ENCODE data around the gene NCMAP. TPM values are rescaled to one million over a fixed set of nuclear protein-coding genes. Genes with fewer than 3 reads are reported as not detected.

The NCMAP gene
- total RNA-seq, 1 donor from 2014 or later, result not detected

DNA sequence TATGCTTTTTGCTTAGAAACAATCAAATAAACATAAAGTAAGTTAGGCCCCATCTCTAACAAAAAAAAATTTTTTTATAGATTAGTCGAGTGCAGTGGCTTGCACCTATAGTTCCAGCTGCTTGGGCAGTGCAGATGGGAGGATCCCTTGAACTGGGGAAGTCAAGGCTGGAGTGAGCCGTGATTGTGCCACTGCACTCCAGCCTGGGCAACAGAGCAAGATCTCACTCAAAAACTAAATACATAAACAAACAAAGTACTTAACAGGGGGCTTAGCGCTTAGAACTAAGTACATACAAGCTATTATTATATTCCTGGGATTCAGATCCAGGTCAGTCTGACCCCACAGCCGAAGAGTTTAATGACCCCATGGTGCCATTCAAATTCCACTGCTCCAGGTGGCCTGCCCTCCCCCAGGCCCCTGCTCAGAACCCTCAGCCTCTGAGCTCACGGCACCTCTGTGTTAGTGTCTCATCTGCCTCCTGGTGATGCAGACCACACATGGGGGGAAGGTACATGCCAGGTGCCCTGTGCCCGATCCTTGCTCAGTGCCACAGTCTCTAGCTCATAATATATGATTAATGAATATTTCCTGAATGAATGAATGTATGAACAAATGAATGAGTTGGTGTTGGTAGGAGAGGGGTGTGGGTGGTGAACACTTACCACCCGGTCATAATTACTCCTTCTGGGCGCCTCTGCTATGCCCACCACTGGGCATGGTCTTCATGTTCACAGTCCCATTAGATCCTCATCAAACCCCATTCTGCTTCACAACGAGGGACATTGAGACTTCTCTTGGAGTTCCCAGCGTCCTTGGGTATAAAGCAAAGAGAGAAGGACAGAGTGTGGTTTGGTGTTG lies 14.6 kb downstream of the NCMAP start:
- DNase-seq (ENCODE audit: low spot score), result no peak

DNA sequence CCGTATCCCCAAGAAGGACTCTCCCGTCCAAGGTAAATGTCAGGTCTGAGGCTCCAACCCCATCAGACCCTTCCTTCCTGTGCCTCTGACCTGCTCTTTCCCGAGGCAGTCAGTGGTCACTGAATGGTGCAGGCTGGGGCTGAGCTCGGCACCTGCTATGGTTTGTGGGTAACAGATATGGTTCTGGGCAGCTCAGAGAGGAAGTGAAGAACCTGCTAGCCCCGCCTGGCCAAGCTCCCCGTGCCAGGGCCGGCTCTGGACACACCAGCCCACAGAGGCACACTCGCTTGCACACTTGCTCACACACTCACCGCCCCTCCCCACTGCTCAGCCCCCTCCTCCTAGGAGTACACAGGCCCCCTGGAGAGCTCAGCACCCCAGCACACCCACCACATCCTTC lies 16.4 kb downstream of the NCMAP start:
- DNase-seq (ENCODE audit: low spot score), result no peak

DNA sequence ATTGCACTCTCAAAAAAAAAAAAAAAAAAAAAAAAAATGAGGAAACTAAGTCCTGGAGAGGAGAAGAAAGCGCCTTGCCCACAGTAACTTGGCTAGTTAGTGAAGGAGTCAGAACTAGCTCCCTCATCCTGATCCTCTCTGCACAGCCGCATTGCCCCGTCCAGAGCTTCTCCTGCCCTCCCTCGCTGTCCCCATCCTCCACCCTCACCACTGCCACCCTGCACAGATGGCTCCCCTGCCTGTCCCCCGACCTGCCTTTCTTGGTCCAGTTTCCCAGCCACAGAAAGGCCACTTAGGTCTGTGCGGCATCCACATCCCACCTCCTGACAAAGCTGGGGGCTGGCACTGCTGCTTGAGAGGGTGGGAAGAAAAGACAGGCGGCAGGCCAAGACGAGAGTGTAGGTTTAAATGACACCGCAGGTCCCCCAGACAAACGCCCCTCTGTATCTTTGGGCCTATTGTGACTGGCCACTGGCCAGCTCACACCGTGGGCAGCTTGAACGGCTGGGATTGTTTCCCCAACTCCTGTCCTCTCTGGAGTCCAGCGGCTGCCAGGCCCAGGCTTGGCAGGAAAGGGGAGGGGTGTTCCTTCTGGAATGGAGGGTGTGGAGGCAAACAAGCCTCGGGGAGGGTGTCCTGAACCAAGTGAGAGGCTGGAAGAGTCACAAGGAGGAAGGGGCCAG lies 20.2 kb downstream of the NCMAP start:
- no peak for DNase-seq (ENCODE audit: low spot score)

DNA sequence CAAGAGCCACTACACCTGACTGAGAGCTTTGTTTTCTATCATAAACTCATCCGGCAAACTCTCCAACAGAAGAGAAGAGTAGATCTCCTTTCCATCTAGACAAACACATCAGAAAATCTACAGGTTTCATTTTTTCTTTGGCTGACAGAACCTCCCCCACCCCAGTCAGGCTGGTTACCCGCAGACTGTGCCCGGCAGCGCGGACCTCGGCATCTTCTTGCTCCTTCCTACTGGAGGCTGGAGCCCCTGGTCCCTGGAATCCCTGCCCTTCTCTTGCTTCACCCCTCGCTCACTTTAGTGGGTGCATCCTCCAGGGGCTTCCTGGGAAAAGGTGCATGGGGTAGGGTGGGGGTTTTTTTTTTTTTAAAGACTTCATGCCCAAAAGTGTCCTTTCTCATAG lies 23.0 kb downstream of the NCMAP start:
- DNase-seq (ENCODE audit: low spot score), result no peak

DNA sequence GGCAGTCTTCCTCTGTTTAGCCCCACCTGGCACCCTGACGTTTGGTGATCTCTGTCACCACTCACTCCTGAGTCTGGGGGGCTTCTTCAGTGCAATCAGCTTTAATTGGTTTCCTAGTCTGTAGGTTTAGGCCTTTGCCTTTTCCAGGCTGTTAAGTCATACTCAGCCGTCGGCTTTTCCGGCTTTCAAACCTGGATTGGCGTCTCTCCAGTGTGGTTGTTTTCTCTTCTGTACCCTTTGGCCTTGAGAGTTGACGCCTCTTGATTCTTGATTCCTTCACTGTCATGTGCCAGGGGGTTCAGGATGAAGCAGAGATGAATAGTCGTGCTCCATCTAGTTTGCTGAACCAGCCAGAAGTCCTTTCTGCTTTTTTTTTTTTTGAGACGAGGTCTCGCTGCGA lies 24.9 kb downstream of the NCMAP start:
- no peak for DNase-seq (ENCODE audit: low spot score)

DNA sequence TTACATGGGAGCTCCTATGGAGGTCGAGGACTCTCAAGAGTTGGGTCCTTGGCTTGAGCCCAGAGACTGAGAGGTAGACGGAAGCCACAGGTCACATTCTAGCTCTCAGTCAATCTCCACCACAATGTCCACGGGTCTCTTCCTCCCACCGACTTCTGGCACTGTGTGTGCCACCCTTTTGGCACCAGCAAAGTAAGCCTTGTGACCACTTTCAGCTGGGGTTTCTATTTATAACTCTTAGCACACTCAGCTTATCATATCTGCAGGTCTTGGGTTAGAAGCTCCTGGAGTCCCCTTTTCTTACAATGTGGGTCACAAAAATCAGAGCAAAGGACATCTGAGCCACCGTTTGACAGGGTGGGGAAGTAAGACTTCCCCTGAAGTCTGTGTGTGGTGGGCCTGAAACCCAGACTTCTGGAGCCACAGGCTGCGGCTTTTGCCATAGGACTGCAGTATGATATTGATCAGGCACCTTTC lies 28.3 kb downstream of the NCMAP start:
- DNase-seq (ENCODE audit: low spot score), result no peak

DNA sequence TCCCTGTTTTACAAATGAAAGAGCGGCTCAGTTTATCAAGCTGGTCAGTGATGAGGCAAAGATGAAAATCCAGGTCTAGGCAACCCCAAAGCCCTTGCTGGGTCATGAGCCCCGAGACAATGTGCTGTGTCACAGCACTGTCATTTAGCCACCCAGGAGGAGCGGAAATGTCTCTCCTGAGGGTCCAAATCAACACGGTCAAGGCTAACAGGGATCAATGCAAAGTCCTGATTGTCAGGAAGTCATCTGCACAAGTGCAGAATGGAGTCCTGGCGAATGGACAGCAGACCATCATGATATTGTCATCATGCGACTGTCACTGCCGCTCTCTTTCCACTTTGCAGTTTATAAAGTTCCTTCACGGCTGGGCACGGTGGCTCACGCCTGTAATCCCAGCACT lies 30.2 kb downstream of the NCMAP start:
- DNase-seq (ENCODE audit: low spot score), result no peak

DNA sequence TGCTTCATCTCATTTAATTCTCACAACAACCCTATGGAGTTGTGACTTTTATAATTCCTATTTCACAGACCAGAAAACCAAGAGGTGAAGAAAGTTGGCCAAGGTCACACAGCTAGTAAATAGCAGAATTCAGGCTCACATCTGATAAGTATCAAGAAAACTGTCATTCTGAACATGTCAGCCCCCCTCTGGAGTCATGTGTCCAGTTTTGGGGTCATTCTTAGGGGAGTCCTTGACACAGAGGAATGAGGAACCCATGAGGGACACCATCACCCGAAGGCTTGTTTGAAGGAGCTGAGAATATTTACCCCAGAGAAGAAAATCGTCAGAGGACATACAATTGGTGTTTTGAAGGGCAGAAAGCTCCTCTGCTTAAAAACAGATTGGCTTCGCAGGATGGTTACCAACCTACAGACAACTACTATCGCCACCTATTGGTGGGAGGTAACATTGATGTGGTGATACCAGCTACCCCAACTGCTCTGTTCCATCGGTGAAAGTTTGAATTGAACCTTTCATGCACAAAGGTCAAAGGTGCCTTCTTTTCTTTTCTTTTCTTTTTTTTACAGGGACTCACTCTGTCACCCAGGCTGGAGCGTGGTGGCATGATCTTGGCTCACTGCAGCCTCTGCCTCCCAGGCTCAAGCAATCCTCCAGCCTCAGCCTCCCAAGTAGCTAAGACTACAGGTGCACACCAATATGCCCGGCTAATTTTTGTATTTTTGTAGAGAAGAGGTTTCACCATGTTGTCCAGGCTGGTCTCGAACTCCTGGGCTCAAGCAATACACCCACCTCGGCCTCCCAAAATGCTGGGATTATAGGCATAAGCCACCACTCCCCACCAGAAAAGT lies 31.3 kb downstream of the NCMAP start:
- DNase-seq (ENCODE audit: low spot score), result no peak

DNA sequence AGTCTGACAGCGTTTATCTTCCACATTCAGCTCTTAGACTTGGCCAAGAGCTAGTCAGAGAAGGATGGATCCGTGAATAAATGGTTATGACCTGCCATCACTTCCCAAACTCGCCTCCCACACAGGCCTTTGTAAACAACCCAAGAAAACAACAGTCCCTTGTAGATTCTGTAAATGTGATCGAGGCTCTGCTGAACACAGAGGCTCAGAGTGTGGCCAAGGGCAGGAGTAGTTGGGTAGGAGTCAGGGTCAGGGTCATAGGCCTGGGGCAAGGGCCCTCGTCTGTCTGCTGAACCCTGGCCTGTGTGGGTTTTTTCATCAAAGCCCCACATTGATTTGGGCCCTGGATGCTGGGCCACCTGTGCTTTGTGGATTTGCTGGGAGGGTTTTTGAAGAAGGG lies 32.7 kb downstream of the NCMAP start:
- DNase-seq (ENCODE audit: low spot score), result no peak

DNA sequence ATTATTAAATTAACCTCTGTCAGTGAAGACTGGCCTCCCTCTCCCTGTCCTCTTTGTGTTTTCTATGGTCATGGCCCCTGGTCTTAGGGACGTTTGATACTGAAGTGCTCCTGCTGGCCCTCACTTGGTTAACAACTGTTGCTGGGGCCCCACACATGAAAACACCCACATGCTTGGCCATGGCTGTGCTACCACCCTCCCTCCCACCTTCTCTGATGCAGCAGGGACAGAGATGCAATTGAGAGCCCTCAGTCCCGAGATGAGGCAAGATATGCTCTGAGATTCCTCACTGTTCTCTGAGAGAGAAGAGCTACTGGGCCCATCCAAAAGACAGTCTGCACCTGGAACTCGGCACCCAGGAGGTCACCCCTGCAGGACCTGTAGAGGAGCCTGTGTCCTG lies 33.3 kb downstream of the NCMAP start:
- no peak for DNase-seq (ENCODE audit: low spot score)

DNA sequence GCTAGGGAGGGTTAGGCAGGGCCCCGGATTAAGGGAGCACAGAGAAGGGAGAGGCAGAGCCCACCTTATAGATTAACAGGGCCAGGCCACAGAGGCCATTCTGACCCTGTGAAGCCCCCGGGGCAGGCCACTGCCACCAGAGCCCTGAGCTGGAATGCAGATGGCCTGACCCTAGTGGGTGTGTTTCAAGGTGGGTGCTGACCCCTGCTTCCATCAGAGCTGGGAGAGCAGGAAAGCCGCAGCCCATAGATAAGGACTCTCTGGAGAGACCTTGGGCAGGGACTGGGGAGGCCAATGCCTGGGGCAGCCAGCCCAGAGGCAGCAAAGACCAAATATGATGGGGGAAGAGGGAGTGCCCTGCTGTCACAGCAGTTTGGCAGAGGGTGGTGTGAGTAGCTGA lies 35.9 kb downstream of the NCMAP start:
- DNase-seq (ENCODE audit: low spot score), result no peak

DNA sequence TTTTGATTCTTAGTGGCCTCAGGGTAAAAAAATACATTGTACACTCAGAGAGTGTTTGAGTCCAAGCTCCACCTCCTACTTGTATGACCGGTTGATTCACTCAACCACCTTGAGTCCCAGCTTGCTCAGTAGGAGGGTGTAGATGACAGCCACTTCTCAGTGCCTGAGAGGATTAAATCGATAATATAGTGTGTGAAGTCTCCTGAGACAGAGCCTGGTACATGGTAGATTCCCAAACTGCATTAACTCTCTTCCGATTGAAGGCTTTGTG lies 38.4 kb downstream of the NCMAP start:
- no peak for DNase-seq (ENCODE audit: low spot score)

DNA sequence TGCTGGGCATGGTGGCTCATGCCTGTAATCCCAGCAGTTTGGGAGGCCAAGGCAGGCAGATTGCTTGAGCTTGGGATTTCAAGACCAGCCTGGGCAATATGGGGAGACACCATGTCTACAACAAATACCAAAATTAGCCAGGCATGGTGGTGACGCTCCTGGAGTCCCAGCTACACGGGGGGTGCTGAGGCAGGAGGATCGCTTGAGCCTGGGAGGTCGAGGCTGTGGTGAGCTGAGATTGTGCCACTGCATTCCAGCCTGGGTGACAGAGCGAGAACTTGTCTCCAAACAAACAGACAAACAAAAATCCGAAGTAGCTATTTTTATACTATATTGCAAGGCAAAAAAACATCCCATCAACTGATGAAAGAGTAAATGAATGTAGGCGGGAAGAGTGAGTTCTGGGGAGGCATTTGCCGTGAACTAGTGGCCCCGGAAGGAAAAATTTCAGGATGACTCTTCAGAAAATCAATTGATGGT lies 40.6 kb downstream of the NCMAP start:
- peak; percentile 22 for DNase-seq (ENCODE audit: low spot score)

DNA sequence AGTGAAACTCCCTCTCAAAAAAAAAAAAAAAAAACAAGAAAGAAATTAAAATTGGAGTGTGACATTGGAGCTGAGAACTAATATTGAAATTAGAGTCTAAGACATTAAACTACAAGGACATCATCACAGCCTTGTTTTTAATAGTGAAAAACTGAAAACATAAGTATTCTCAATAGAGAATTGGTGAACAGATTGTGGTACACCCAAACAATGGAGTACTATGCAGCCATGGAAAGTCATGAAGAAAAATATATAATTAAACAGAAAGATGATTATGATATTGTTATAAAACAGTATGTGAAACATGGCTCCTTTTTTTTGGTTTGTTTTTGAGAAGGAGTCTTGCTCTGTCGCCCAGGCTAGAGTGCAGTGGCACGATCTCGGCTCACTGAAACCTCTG lies 43.4 kb downstream of the NCMAP start:
- no peak for DNase-seq (ENCODE audit: low spot score)

DNA sequence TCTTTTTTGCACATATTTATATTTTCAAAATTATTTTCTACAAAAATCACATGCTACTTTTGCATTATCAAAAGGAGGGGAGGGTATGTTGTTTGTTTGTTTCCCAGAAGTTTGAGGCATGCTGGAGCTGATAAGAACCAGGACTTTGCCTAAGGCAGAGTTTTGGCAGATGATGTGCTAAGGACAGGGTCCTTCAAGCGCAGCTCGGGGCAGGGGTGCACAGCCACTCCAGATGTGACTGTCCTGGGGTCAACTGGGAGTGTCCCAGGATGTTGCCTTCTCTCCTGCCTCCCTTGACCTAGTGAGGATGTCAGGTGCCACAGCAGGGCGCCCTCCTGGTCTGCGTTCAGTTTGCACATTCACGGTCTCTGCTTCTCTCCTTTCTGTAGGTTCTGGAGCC lies 44.7 kb downstream of the NCMAP start:
- DNase-seq (ENCODE audit: low spot score), result peak; percentile 39

DNA sequence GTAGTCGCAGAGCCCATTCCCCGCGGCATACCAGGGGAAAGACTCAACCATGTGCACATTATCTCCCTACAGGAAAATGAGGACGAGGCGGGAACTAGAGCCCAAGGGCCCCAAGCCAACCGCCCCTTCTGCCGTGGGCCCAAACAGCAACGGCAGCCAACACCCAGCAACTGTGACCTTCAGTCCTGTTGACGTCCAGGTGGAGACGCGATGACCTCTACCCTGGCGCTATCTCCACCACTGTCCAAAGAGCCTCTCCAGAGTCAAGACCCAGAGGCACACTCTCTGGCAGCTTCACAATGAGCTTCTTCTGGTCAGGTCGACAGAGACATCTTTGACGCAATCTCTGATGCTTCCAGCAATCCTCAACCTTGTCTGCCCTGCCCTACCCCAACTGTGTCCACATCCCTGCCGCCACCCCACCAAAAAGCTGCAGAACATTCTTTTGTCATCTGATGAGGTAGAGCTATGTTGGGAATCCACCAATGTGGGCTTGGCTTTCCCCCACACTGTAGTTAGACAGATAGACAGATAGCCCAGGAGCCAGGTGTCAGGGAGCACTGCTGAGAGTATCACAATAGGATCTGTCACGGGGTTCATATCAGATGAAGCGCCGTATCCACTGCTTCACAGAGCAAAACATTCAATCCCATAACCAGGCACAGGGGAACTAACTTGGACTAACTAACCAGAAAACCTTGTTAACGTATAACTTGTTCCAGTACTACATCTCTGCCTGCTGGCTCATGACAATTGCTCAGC lies 49.8 kb downstream of the NCMAP start:
- DNase-seq (ENCODE audit: low spot score), result peak; percentile 37

DNA sequence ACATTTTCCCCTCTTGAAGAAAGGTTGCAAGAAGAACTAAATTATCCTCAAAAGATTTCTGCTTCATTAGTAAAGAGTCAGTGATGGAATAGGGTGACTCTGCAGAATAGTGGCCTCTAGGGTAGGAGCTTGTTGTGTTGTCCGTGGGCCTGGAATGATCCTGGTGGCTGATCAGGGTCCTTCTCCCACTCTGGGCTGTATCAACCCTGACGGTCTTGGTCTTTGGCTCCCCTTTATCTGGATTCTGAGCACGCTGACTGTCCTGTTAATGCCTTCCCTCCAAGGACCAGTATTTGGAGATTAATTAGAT lies 50.4 kb downstream of the NCMAP start:
- no peak for DNase-seq (ENCODE audit: low spot score)

DNA sequence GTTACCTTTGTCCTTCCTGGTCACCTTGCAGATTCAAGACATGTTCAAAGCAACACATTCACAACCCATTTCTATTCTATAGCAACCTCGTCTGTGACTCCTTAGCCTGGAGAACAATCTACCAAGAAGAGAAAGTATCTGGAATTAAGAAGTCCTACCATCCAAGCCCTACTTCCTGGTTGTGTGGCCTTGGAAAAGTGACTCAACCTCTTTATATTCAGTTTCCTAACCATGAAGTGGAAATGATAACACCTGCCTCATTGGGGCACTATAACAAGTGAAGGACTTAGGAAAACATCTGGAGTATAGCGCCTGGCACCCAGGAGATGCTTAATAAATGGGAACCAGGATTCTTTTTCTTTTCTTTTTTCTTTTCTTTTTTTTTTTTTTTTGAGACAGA lies 50.7 kb downstream of the NCMAP start:
- DNase-seq (ENCODE audit: low spot score), result no peak

DNA sequence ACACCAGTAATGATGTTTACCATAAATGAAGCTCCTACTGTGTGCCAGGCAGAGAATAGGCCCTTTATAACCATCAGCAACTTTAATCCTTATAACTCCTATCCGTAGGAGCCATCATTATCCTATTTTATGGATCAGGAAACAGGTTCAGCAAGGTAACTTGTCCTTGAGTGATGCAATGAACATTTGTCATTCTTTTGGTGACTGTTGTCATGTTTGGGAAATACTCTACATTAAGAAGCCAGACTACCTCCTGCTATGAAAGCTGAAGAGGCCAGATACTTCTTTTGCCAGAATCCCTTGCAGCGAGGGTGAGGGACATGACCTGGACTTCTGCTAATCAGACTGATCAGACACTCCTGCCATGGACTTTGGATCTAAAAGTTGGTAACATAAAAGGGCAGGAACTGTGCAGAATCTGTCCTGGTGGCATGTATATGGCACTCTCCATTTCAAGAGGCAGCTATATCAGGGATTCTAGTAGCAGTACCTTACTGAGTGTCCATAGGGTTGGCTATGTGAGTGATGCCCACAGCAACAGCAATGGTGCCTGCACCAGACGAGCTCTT lies 54.1 kb downstream of the NCMAP start:
- no peak for DNase-seq (ENCODE audit: low spot score)

DNA sequence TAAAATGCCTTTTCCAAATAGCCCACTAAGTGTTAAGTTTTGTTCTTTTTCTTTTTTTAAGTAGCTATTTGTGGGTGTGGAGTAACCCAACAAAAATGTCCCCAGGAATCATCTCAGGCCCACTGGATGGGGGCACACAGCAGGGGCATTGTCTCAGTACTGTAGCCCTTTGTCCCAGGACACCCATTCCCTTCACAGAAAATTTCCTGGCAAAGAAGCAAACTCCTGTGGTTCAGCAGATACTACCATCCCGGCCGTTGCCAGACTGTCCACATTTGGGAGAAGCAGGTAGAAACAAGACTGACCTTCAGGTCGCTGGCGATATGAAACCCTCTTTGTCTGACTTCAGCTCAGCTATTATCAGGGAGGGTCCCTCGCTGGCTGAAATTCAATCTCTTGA lies 63.5 kb downstream of the NCMAP start:
- no peak for DNase-seq (ENCODE audit: low spot score)

DNA sequence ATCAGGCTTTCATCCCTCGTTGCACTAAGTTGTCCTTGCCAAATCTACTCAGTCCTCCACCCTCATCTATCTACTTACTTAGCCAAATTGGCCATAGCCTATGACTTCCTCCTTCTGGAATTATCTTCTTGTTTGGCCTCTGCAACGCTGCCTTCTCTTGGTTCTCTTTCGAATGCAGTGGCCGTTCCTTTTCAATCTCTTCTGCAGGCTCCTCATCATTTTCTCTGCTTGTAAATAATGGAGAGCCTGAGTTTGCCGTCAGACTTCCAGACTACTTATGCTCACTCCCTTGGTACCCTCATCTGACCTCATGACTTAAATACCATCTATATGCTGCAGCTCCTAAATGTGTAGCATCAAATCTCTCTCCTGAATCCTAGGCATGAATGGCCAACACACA lies 64.8 kb downstream of the NCMAP start:
- DNase-seq (ENCODE audit: low spot score), result no peak
